H1 (cell line): ENCODE data around the gene ALX1. TPM values are rescaled to one million over a fixed set of nuclear protein-coding genes. Genes with fewer than 3 reads are reported as not detected.

Source experiments
- EGR1 ChIP-seq: IDR thresholded peaks from 2 replicates; pipeline ENCODE4 v1.6.1; 2011; ENCODE audit warnings: low read depth, low read length, borderline replicate concordance
- EP300 ChIP-seq, 2 experiments: IDR thresholded peaks; 1 replicate in 1 of 2; 2 replicates in 1 of 2; pipeline ENCODE4 v1.6.1; 2011 to 2012; ENCODE audit warnings: low read depth in 2 of 2, low read length in 2 of 2, mild to moderate bottlenecking in 2 of 2, borderline replicate concordance in 1 of 2, inconsistent platforms in 1 of 2, moderate library complexity in 1 of 2
- FOSL1 ChIP-seq: IDR thresholded peaks from 2 replicates; pipeline ENCODE4 v1.6.1; 2011; ENCODE audit warnings: mild to moderate bottlenecking, low read depth, low read length, moderate library complexity; ENCODE audit not compliant: insufficient read depth
- KDM1A ChIP-seq: fragments of 200-600, 300-600 bp; sonication (generic); IDR thresholded peaks from 2 replicates; pipeline ENCODE4 v1.7.1; 2016; ENCODE audit warnings: mild to moderate bottlenecking, low read length, borderline replicate concordance
- POLR2AphosphoS5 ChIP-seq: IDR thresholded peaks from 2 replicates; pipeline ENCODE4 v1.6.1; 2011; ENCODE audit warnings: low read depth, low read length
- RNF2 ChIP-seq: fragments of 200-900, 300-1000 bp; sonication (generic); IDR thresholded peaks from 2 replicates; pipeline ENCODE4 v1.7.1; 2016; ENCODE audit warnings: borderline replicate concordance, low read depth, mild to moderate bottlenecking, antibody characterized with exemption, low read length; ENCODE audit not compliant: poor library complexity, severe bottlenecking; ENCODE audit errors: missing control alignments
- SIN3A ChIP-seq, 2 experiments: IDR thresholded peaks in 1 of 2; conservative IDR thresholded peaks in 1 of 2; 2 replicates each; pipeline ENCODE4 v1.6.1; 2011 to 2012; ENCODE audit warnings: low read length in 2 of 2, improper control_type of control experiment in 1 of 2, low read depth in 1 of 2, mild to moderate bottlenecking in 1 of 2
- TAF1 ChIP-seq: IDR thresholded peaks from 2 replicates; pipeline ENCODE4 v1.6.1; 2011; ENCODE audit warnings: mild to moderate bottlenecking, low read depth, low read length
- TEAD4 ChIP-seq: IDR thresholded peaks from 2 replicates; pipeline ENCODE4 v1.6.1; 2012; ENCODE audit warnings: low read depth, low read length, inconsistent platforms, mixed read lengths
- polyA plus RNA-seq, 7 experiments: library from polyadenylated mRNA; depleted of rRNA in 3 of 7; stranded (reverse) in 5 of 7; unstranded in 2 of 7; fragments of >200 nt in 5 of 7; fragments of 200-250 nt in 2 of 7; gene quantifications; 1 replicate in 5 of 7; 2 replicates in 1 of 7; 4 replicates in 1 of 7; pipeline versions ENCODE4 v1.2.1 to v1.2.3, GENCODE V29; 2011 to 2013; ENCODE audit warnings: missing spikeins in 2 of 7, mixed read lengths in 2 of 7
- total RNA-seq: library from RNA; stranded (reverse); fragmentation: NEBNext Ultra II Directional; extraction: Animal tissue kit (Norgen Biotek cat#: 25700); gene quantifications from 2 replicates; pipeline ENCODE4 v1.2.1, GENCODE V29; 2021
- TF ChIP-seq, protein P1 (sequence below): fragments of 300-600 bp; sonication (generic); IDR thresholded peaks from 2 replicates; pipeline ENCODE4 v1.7.1; 2012; ENCODE audit warnings: low read length, moderate library complexity, mild to moderate bottlenecking, inconsistent platforms; ENCODE audit not compliant: insufficient replicate concordance

ALX1 gene
- total and polyA plus RNA-seq, 2 of the 8 experiments (the other 6 are each of a cell fraction or from before 2014, with no cell fraction given): 0.41 to 0.73 TPM

DNA sequence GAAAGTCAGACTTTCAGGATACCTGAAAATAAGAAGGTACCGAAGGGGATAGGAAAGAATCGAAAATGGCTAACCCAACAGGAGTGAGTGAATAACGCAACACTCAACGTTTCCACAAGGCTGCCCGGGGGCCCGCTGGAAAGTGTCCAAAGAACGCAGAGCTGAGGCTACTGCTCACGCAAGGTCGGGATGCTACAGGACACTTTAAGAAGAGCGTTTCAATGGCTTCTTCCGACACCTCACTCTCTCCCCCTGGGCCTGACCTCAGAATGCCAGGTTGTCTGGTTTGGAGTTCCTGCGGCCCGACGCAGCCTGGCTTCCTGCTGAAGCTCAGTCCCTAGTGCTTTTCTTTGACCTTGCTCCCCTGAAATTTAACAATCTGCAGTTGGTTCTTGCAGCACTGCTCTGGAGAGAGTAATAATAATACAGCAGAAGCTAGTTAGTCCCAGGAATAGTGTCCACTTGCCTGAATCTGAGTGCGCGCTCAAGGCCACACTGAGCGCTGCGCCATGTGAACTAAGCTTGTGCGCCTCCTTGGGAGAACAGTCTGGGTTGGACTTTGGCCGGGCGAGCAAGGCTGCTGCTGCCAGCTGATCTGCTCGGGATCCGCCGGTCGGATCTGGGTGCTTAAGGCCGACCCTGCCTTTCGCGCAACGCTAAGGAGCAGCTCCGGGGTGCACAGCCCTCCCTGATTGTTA, 2.0 kb upstream of the ALX1 start (continued):
- no peak for TF ChIP-seq TEAD4
- no peak for TF ChIP-seq TAF1
- TF ChIP-seq RNF2: peak; percentile 84
- no peak for TF ChIP-seq EP300 (IDR thresholded peaks at IDR 0.05; ENCODE audit: borderline replicate concordance in 1 of 2, low read depth in 2 of 2, low read length in 2 of 2)
- TF ChIP-seq, protein P1, sequence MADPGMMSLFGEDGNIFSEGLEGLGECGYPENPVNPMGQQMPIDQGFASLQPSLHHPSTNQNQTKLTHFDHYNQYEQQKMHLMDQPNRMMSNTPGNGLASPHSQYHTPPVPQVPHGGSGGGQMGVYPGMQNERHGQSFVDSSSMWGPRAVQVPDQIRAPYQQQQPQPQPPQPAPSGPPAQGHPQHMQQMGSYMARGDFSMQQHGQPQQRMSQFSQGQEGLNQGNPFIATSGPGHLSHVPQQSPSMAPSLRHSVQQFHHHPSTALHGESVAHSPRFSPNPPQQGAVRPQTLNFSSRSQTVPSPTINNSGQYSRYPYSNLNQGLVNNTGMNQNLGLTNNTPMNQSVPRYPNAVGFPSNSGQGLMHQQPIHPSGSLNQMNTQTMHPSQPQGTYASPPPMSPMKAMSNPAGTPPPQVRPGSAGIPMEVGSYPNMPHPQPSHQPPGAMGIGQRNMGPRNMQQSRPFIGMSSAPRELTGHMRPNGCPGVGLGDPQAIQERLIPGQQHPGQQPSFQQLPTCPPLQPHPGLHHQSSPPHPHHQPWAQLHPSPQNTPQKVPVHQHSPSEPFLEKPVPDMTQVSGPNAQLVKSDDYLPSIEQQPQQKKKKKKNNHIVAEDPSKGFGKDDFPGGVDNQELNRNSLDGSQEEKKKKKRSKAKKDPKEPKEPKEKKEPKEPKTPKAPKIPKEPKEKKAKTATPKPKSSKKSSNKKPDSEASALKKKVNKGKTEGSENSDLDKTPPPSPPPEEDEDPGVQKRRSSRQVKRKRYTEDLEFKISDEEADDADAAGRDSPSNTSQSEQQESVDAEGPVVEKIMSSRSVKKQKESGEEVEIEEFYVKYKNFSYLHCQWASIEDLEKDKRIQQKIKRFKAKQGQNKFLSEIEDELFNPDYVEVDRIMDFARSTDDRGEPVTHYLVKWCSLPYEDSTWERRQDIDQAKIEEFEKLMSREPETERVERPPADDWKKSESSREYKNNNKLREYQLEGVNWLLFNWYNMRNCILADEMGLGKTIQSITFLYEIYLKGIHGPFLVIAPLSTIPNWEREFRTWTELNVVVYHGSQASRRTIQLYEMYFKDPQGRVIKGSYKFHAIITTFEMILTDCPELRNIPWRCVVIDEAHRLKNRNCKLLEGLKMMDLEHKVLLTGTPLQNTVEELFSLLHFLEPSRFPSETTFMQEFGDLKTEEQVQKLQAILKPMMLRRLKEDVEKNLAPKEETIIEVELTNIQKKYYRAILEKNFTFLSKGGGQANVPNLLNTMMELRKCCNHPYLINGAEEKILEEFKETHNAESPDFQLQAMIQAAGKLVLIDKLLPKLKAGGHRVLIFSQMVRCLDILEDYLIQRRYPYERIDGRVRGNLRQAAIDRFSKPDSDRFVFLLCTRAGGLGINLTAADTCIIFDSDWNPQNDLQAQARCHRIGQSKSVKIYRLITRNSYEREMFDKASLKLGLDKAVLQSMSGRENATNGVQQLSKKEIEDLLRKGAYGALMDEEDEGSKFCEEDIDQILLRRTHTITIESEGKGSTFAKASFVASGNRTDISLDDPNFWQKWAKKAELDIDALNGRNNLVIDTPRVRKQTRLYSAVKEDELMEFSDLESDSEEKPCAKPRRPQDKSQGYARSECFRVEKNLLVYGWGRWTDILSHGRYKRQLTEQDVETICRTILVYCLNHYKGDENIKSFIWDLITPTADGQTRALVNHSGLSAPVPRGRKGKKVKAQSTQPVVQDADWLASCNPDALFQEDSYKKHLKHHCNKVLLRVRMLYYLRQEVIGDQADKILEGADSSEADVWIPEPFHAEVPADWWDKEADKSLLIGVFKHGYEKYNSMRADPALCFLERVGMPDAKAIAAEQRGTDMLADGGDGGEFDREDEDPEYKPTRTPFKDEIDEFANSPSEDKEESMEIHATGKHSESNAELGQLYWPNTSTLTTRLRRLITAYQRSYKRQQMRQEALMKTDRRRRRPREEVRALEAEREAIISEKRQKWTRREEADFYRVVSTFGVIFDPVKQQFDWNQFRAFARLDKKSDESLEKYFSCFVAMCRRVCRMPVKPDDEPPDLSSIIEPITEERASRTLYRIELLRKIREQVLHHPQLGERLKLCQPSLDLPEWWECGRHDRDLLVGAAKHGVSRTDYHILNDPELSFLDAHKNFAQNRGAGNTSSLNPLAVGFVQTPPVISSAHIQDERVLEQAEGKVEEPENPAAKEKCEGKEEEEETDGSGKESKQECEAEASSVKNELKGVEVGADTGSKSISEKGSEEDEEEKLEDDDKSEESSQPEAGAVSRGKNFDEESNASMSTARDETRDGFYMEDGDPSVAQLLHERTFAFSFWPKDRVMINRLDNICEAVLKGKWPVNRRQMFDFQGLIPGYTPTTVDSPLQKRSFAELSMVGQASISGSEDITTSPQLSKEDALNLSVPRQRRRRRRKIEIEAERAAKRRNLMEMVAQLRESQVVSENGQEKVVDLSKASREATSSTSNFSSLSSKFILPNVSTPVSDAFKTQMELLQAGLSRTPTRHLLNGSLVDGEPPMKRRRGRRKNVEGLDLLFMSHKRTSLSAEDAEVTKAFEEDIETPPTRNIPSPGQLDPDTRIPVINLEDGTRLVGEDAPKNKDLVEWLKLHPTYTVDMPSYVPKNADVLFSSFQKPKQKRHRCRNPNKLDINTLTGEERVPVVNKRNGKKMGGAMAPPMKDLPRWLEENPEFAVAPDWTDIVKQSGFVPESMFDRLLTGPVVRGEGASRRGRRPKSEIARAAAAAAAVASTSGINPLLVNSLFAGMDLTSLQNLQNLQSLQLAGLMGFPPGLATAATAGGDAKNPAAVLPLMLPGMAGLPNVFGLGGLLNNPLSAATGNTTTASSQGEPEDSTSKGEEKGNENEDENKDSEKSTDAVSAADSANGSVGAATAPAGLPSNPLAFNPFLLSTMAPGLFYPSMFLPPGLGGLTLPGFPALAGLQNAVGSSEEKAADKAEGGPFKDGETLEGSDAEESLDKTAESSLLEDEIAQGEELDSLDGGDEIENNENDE: no peak
- no peak for TF ChIP-seq SIN3A (conservative IDR thresholded peaks at IDR 0.05 in 1 of 2, IDR thresholded peaks at IDR 0.05 in 1 of 2; ENCODE audit: low read depth in 1 of 2, low read length in 2 of 2)
- no peak for TF ChIP-seq EGR1
- no peak for TF ChIP-seq POLR2AphosphoS5
- no peak for TF ChIP-seq FOSL1
- no peak for TF ChIP-seq KDM1A
